ENCODE data around the gene PTPRD.

DNA sequence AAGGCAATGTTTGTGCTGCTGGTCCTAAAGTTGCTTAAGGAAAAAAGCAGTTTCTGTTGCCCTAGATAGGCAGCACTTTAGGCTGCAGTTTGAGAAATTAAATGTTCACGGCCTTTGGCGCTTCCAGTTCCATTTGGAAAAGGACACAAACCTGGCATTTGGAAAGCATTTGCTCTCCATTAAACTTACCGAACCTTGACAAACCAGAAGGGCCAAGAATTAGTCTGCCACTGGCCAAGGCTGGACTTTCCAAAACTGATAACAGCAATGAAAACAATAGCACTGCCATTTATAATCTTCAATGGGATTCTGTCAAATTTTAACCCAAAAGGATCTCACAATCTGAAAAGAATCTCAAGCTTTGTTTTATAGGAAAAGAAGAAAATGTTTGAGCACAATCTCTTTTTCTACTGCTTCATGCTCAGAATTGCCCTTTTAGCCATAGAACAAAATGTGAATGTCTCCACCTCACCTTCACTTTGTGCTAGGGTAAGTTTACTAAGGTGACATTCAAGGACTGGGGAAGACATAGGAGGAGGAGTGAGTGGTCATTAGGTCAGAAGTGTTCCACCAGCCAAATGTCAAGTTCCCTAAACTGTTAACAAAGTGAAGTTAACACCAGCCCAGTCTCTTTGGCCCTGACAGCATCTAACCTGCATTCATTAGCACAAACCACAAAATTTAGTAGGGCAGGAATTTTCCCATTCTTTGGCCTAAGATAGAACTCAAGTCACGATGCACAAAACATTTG lies 2229.8 kb downstream of the PTPRD start:
- TF ChIP-seq KAT7 (CRISPR knock-in tag; IDR thresholded peaks at IDR 0.05; ENCODE audit: borderline replicate concordance) (no peak), CTCF (IDR thresholded peaks at IDR 0.05) (no peak), GRHL2 (CRISPR knock-in tag; IDR thresholded peaks at IDR 0.05; ENCODE audit: insufficient replicate concordance, severe bottlenecking) (no peak), NFE2L1 (CRISPR knock-in tag; IDR thresholded peaks at IDR 0.05) (no peak), ZNF232 (CRISPR knock-in tag; IDR thresholded peaks at IDR 0.05) (no peak), ETV6 (CRISPR knock-in tag; IDR thresholded peaks at IDR 0.05) (no peak), USF1 (CRISPR knock-in tag; IDR thresholded peaks at IDR 0.05) (no peak), MAX (CRISPR knock-in tag; IDR thresholded peaks at IDR 0.05) (no peak), ATF2 (CRISPR knock-in tag; IDR thresholded peaks at IDR 0.05; ENCODE audit: borderline replicate concordance, low read depth) (no peak), TCF7 (CRISPR knock-in tag; IDR thresholded peaks at IDR 0.05; ENCODE audit: low read depth) (no peak), GABPB1 (CRISPR knock-in tag; IDR thresholded peaks at IDR 0.05) (no peak), FOXK1 (CRISPR knock-in tag; IDR thresholded peaks at IDR 0.05) (no peak)
